SHP77 treated with DMSO at 0.1 percent for 48 hours (cell line): ENCODE data around the gene NLRX1.
"Not testable (repeated sequence)": the region's sequence is repeated elsewhere in the genome, so short reads cannot be mapped to it uniquely, and the experiment has no call there.

ENCODE experiments used
- DNase-seq: peaks from one replicate; lab custom pipeline; 2025; lab: John Stamatoyannopoulos, UW

Gene NLRX1

GRCh38 chr11:119207415-119207960, 39.0 kb downstream of the NLRX1 start:
- DNase-seq, result no peak

- DNase-seq, result no peak
These were observed 40.7 kb downstream of the NLRX1 start for GRCh38 chr11:119209186-119209585.

GRCh38 chr11:119210050-119210449, 41.5 kb downstream of the NLRX1 start:
- no peak for DNase-seq

- no peak for DNase-seq
These were observed 49.8 kb downstream of the NLRX1 start for GRCh38 chr11:119218141-119218878.

GRCh38 chr11:119222308-119222707, 53.8 kb downstream of the NLRX1 start:
- peak; percentile 38 for DNase-seq

GRCh38 chr11:119222891-119223290, 54.4 kb downstream of the NLRX1 start:
- DNase-seq, result no peak

GRCh38 chr11:119223856-119224255, 55.3 kb downstream of the NLRX1 start:
- DNase-seq, result no peak

GRCh38 chr11:119228535-119229287, 60.2 kb downstream of the NLRX1 start:
- not testable (repeated sequence) for DNase-seq

GRCh38 chr11:119229288-119229672, 60.8 kb downstream of the NLRX1 start:
- no peak for DNase-seq

GRCh38 chr11:119229741-119230140, 61.2 kb downstream of the NLRX1 start:
- no peak for DNase-seq
